ENCODE measurements around the gene AHI1.

AHI1 gene

DNA sequence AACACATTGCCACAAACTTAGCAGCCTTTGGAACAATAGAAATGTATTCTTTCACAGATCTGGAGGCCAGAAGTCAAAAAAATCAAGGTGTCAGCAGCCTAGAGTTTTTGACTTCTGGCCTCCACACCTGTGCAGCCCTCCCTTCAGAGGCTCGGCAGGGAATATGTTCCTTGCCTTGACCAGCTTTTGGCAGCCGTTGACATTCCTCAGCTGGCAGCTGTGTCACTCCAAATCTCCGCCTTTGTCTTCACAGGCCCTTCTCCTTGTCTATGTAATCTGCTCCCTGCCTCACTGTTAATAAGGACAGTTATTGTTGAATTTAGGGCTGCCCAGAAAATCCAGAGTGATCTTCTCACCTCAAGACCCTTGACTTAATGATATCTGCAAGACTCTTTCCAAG lies 17.2 kb upstream of the AHI1 start:
- Histone ChIP-seq H3K4me3 (ENCODE audit: severe bottlenecking) (no peak overlapping the region), H3K4me1 (ENCODE audit: insufficient read depth, poor library complexity, severe bottlenecking) (no peaks in the 10 kb centered on the region), H3K36me3 (ENCODE audit: low read depth) (no peaks in the 10 kb centered on the region), H3K27me3 (ENCODE audit: insufficient read depth, poor library complexity, severe bottlenecking) (no peaks in the 10 kb centered on the region), H3K27ac (ENCODE audit: poor library complexity, severe bottlenecking) (no peak overlapping the region), H3K9me3 (ENCODE audit: severe bottlenecking) (no peaks in the 10 kb centered on the region)
- ATAC-seq (ENCODE audit: low read depth) (no peak), DNase-seq (ENCODE audit: low spot score) (no peak)
- TF ChIP-seq, protein P1, sequence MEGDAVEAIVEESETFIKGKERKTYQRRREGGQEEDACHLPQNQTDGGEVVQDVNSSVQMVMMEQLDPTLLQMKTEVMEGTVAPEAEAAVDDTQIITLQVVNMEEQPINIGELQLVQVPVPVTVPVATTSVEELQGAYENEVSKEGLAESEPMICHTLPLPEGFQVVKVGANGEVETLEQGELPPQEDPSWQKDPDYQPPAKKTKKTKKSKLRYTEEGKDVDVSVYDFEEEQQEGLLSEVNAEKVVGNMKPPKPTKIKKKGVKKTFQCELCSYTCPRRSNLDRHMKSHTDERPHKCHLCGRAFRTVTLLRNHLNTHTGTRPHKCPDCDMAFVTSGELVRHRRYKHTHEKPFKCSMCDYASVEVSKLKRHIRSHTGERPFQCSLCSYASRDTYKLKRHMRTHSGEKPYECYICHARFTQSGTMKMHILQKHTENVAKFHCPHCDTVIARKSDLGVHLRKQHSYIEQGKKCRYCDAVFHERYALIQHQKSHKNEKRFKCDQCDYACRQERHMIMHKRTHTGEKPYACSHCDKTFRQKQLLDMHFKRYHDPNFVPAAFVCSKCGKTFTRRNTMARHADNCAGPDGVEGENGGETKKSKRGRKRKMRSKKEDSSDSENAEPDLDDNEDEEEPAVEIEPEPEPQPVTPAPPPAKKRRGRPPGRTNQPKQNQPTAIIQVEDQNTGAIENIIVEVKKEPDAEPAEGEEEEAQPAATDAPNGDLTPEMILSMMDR (IDR thresholded peaks at IDR 0.05; ENCODE audit: poor library complexity, severe bottlenecking), result no peak

DNA sequence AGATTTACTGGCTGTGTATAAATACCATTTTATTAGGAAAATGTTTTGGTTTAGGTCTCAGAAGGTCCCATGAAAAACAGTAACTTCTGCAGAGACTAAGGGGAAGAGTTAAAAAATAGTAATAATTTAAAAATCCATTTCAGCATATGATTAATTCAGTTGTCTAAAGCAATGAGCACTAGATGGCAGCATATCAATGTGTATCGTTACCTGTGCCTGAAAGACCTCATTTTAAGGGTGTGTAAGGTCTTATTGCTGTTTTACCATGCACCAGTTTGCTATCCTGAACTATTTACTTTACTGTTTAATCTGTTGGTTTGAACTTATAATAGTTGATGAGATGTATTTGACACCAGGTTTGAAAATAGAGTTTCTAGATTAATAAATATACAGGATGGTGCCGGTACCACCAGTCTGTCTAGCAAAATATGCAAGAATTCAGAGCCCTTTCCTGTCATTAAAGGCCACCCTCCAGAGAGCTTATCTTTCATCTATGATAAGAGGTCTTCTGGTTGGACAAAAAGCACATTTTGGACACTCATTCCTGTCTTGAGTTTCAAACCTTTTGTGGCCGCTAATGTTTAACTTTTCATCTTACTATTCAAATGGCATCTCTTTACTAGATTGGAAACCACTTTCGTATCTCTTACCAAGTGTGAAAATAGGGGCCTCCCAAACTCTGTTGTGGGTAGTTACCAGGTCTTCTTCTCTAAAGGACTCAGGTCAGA lies 8.9 kb upstream of the AHI1 start:
- TF ChIP-seq, protein P1 (IDR thresholded peaks at IDR 0.05; ENCODE audit: poor library complexity, severe bottlenecking), result peak; percentile 83
- DNase-seq (ENCODE audit: low spot score), result no peak
- Histone ChIP-seq H3K36me3 (ENCODE audit: low read depth) (no peaks in the 10 kb centered on the region), H3K27ac (ENCODE audit: poor library complexity, severe bottlenecking) (no peak overlapping the region), H3K27me3 (ENCODE audit: insufficient read depth, poor library complexity, severe bottlenecking) (no peaks in the 10 kb centered on the region), H3K4me1 (ENCODE audit: insufficient read depth, poor library complexity, severe bottlenecking) (no peaks in the 10 kb centered on the region), H3K4me3 (ENCODE audit: severe bottlenecking) (no peak overlapping the region), H3K9me3 (ENCODE audit: severe bottlenecking) (no peaks in the 10 kb centered on the region)
- ATAC-seq (ENCODE audit: low read depth), result peak; percentile 58; the same call in 1 of the 3 replicates

DNA sequence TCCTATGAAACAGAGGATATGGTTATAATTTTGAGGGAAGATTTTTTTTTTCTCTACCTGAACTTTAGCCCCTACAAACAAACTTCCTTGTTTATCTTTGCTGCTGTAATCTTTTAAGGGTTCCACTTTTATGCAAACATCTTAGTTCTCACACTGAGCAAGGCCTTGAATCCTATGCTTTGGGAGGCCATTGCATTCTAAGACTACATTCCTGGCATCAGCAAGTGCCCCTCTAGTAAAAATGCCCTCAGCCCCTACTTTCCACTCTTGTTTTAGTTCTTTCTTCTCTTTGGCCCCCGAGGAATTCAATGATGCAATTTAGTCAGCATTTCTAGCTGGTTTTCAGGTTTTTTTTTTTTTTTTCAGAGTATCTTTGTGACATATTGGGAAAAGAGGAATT lies 8.1 kb upstream of the AHI1 start:
- H3K36me3 ChIP-seq (ENCODE audit: low read depth), result no peaks in the 10 kb centered on the region
- ATAC-seq (ENCODE audit: low read depth), result no peak
- no peak overlapping the region for H3K27ac ChIP-seq (ENCODE audit: poor library complexity, severe bottlenecking)

DNA sequence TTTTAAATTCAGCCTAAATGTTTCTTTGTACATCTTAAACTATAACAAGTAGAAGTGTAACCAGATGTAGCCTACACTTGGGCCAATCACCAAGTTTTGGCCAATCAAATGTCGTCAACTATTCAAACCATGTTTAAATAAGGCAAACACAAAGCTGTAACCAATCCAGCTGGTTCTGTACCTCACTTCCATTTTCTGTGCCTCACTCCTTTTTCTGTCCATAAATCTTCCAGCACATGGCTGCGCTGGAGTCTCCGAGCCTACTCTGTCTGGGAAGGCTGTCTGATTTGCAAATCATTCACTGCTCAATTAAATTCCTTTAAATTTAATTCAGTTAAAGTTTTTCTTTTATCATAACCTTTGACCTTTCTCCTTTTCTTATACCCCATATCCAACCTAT lies 7.7 kb upstream of the AHI1 start:
- H3K4me3 ChIP-seq (ENCODE audit: severe bottlenecking), result no peak overlapping the region
- no peaks in the 10 kb centered on the region for H3K4me1 ChIP-seq (ENCODE audit: insufficient read depth, poor library complexity, severe bottlenecking)
- no peaks in the 10 kb centered on the region for H3K9me3 ChIP-seq (ENCODE audit: severe bottlenecking)
- no peaks in the 10 kb centered on the region for H3K27me3 ChIP-seq (ENCODE audit: insufficient read depth, poor library complexity, severe bottlenecking)
- ATAC-seq (ENCODE audit: low read depth), result no peak
- no peak for DNase-seq (ENCODE audit: low spot score)
- H3K27ac ChIP-seq (ENCODE audit: poor library complexity, severe bottlenecking), result no peak overlapping the region
- TF ChIP-seq, protein P1 (IDR thresholded peaks at IDR 0.05; ENCODE audit: poor library complexity, severe bottlenecking), result no peak
- H3K36me3 ChIP-seq (ENCODE audit: low read depth), result no peaks in the 10 kb centered on the region

More for the DNA sequence above, 8.1 kb upstream of the AHI1 start:
- DNase-seq (ENCODE audit: low spot score), result no peak
- Histone ChIP-seq H3K9me3 (ENCODE audit: severe bottlenecking) (no peaks in the 10 kb centered on the region), H3K27me3 (ENCODE audit: insufficient read depth, poor library complexity, severe bottlenecking) (no peaks in the 10 kb centered on the region), H3K4me1 (ENCODE audit: insufficient read depth, poor library complexity, severe bottlenecking) (no peaks in the 10 kb centered on the region), H3K4me3 (ENCODE audit: severe bottlenecking) (no peak overlapping the region)
- TF ChIP-seq, protein P1 (IDR thresholded peaks at IDR 0.05; ENCODE audit: poor library complexity, severe bottlenecking), result no peak

DNA sequence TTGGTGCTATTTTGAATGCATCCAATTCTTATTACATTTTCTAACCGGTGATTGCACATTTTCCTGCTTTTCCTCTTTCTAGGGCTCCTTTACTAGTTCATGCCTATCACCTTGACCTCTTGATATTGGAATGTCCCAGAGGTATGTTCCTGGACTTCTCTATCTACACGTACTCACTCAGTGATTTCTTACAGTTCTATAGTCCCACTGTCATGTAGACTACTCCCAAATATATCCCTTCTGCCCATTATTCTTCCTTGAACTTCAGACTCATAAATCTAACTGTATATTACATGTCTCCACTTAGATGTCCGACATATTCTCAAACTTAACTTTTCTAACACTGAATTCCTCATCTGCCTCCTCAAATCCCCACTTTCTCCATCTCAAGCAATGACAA lies 7.2 kb upstream of the AHI1 start:
- H3K4me1 ChIP-seq (ENCODE audit: insufficient read depth, poor library complexity, severe bottlenecking), result no peaks in the 10 kb centered on the region
- no peak for DNase-seq (ENCODE audit: low spot score)
- TF ChIP-seq, protein P1 (IDR thresholded peaks at IDR 0.05; ENCODE audit: poor library complexity, severe bottlenecking), result no peak
- H3K4me3 ChIP-seq (ENCODE audit: severe bottlenecking), result no peak overlapping the region
- H3K36me3 ChIP-seq (ENCODE audit: low read depth), result no peaks in the 10 kb centered on the region
- ATAC-seq (ENCODE audit: low read depth), result no peak
- H3K27ac ChIP-seq (ENCODE audit: poor library complexity, severe bottlenecking), result no peak overlapping the region
- H3K27me3 ChIP-seq (ENCODE audit: insufficient read depth, poor library complexity, severe bottlenecking), result no peaks in the 10 kb centered on the region
- no peaks in the 10 kb centered on the region for H3K9me3 ChIP-seq (ENCODE audit: severe bottlenecking)
